ENCODE data around the gene KRT6A. TPM values are rescaled to one million over a fixed set of nuclear protein-coding genes. Genes with fewer than 3 reads are reported as not detected.
"Not testable (repeated sequence)": the region's sequence is repeated elsewhere in the genome, so short reads cannot be mapped to it uniquely, and the experiment has no call there.

The KRT6A gene
- total RNA-seq, 1 experiment from 2014 or later = 0.24 TPM

DNA sequence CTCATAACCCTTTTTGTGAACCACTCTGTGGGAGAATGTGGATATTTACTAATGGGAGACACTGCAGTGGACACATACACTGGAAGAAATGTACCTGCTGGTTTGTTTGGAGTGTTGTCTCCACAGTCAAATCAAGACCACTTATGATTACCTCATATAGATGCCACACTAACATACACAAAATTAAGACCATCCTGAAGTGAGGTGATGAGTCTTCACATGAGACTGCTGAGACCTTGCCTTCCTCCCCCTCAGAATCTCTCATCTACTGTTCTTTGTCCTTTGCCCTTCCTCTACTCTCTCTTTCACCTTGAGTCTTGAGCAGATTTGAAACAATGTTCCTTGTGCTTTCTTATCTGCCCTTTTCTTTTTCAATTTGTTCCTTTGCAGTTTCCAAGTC is 4.3 kb downstream of the KRT6A start:
- Histone ChIP-seq H3K27me3 (replicated peaks; ENCODE audit: insufficient read depth, low read depth, low read length, poor library complexity) (peaks cover 42% of the 10 kb centered on the region), H3K4me3 (ENCODE audit: low read depth, low read length, poor library complexity, severe bottlenecking) (no peak overlapping the region), H3K9me3 (ENCODE audit: low read depth, low read length, poor library complexity, severe bottlenecking) (peaks cover 12% of the 10 kb centered on the region), H3K4me1 (ENCODE audit: insufficient read depth, low read length, poor library complexity, severe bottlenecking) (no peaks in the 10 kb centered on the region), H3K27ac (ENCODE audit: low read depth, low read length, poor library complexity, severe bottlenecking) (no peak overlapping the region), H3K36me3 (ENCODE audit: insufficient read depth, low read length, poor library complexity, severe bottlenecking) (no peaks in the 10 kb centered on the region)
- BruUV-seq (replicated peaks) = no TSS peak
- no peak for DNase-seq (ENCODE audit: low spot score)
- no peak for TF ChIP-seq EZH2 (IDR thresholded peaks at IDR 0.05; ENCODE audit: borderline replicate concordance, low read depth, low read length, poor library complexity, severe bottlenecking)
- TF ChIP-seq, protein P1, sequence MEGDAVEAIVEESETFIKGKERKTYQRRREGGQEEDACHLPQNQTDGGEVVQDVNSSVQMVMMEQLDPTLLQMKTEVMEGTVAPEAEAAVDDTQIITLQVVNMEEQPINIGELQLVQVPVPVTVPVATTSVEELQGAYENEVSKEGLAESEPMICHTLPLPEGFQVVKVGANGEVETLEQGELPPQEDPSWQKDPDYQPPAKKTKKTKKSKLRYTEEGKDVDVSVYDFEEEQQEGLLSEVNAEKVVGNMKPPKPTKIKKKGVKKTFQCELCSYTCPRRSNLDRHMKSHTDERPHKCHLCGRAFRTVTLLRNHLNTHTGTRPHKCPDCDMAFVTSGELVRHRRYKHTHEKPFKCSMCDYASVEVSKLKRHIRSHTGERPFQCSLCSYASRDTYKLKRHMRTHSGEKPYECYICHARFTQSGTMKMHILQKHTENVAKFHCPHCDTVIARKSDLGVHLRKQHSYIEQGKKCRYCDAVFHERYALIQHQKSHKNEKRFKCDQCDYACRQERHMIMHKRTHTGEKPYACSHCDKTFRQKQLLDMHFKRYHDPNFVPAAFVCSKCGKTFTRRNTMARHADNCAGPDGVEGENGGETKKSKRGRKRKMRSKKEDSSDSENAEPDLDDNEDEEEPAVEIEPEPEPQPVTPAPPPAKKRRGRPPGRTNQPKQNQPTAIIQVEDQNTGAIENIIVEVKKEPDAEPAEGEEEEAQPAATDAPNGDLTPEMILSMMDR (conservative IDR thresholded peaks at IDR 0.05; ENCODE audit: low read depth, low read length) = no peak
- ChIA-PET CTCF (no interaction called here), POLR2A (ENCODE audit: low non-redundant PET) (no interaction called here)
- intact Hi-C loops (cut with micrococcal nuclease; ENCODE audit: unreplicated experiment) = no loop called here

DNA sequence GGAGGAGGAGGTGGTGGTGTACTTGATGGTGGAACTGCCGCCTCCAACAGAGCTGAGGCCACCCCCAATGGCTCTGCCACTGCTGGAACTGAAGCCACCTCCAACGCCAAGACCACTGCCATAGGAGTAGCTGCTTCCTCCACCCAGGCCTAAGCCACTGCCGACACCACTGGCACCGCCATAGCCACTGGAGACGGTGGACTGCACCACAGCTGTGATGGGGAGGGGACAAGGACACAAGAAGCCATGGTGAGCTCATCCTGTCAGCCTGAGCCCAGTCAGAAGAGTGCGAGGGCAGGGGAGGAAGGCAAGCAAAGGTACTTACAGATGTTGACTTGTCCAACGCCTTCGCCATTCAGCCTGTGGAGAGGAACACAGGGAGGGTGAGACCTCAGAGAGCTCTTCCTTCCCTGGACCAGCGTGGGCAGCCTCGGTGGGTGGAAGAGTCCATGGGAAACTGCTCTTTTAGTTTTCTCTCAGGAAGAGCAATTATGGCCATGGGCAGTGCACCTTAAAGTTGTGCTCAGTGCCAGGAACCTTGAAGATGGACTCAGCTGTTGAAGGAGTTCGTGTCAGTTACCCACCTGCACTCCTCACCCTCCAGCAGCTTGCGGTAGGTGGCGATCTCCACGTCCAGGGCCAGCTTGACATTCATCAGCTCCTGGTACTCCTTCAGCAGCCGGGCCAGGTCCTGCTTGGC is 5.2 kb downstream of the KRT6A start:
- H3K4me1 ChIP-seq (ENCODE audit: insufficient read depth, low read length, poor library complexity, severe bottlenecking); POLR2A ChIA-PET (ENCODE audit: low non-redundant PET); intact Hi-C loops (cut with micrococcal nuclease; ENCODE audit: unreplicated experiment); BruUV-seq (replicated peaks); H3K27ac ChIP-seq (ENCODE audit: low read depth, low read length, poor library complexity, severe bottlenecking); H3K36me3 ChIP-seq (ENCODE audit: insufficient read depth, low read length, poor library complexity, severe bottlenecking); CTCF ChIA-PET; H3K4me3 ChIP-seq (ENCODE audit: low read depth, low read length, poor library complexity, severe bottlenecking); DNase-seq (ENCODE audit: low spot score): not testable (repeated sequence)
- peaks cover 47% of the 10 kb centered on the region for H3K27me3 ChIP-seq (replicated peaks; ENCODE audit: insufficient read depth, low read depth, low read length, poor library complexity)
- peaks cover 12% of the 10 kb centered on the region for H3K9me3 ChIP-seq (ENCODE audit: low read depth, low read length, poor library complexity, severe bottlenecking)

DNA sequence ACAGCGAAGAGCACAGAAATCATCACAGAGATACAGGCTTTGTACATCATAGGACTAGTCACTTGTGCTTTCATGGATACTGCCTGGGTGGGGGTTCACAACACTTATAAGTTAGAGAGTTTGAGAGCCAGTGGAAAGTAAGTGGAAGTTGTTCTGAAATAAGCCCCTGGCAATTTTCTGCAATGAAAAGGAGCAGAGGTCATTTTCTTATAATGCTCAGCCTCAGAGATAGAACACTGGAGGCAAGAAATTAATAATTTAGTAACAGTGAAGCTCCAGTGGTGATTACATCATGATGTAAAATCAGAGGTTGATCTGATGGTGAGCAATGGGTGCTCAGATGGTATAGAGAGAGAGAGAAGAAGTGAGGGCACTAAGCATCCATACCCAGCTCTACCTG is 5.8 kb downstream of the KRT6A start:
- DNase-seq (ENCODE audit: low spot score) = no peak
- no peaks in the 10 kb centered on the region for H3K4me1 ChIP-seq (ENCODE audit: insufficient read depth, low read length, poor library complexity, severe bottlenecking)
- BruUV-seq (replicated peaks) = no TSS peak
- no peak for TF ChIP-seq EZH2 (IDR thresholded peaks at IDR 0.05; ENCODE audit: borderline replicate concordance, low read depth, low read length, poor library complexity, severe bottlenecking)
- TF ChIP-seq, protein P1 (conservative IDR thresholded peaks at IDR 0.05; ENCODE audit: low read depth, low read length) = no peak
- POLR2A ChIA-PET (ENCODE audit: low non-redundant PET) = no interaction called here
- peaks cover 12% of the 10 kb centered on the region for H3K9me3 ChIP-seq (ENCODE audit: low read depth, low read length, poor library complexity, severe bottlenecking)
- no peak overlapping the region for H3K27ac ChIP-seq (ENCODE audit: low read depth, low read length, poor library complexity, severe bottlenecking)
- no peak overlapping the region for H3K4me3 ChIP-seq (ENCODE audit: low read depth, low read length, poor library complexity, severe bottlenecking)
- H3K27me3 ChIP-seq (replicated peaks; ENCODE audit: insufficient read depth, low read depth, low read length, poor library complexity) = peaks cover 48% of the 10 kb centered on the region
- no peaks in the 10 kb centered on the region for H3K36me3 ChIP-seq (ENCODE audit: insufficient read depth, low read length, poor library complexity, severe bottlenecking)
- intact Hi-C loops (cut with micrococcal nuclease; ENCODE audit: unreplicated experiment) = no loop called here
- CTCF ChIA-PET = no interaction called here

Measured in A673 (cell line).